HEK293T (cell line): ENCODE data around the gene POGK.

Source experiments
- BHLHE40 ChIP-seq: fragments of 450-650 bp; IDR thresholded peaks from 2 replicates; pipeline ENCODE4 v1.6.1; 2016; ENCODE audit warnings: mild to moderate bottlenecking, moderate library complexity, borderline replicate concordance
- ELF4 ChIP-seq: fragments of 450-650 bp; IDR thresholded peaks from 2 replicates; pipeline ENCODE4 v1.6.1; 2017; ENCODE audit warnings: antibody characterized with exemption
- FOXK2 ChIP-seq: fragments of 450-650 bp; IDR thresholded peaks from 2 replicates; pipeline ENCODE4 v1.6.1; 2016; ENCODE audit warnings: mild to moderate bottlenecking
- FOXM1 ChIP-seq: fragments of 450-650 bp; IDR thresholded peaks from 2 replicates; pipeline ENCODE4 v1.6.1; 2017; ENCODE audit warnings: mild to moderate bottlenecking, borderline replicate concordance
- NFRKB ChIP-seq: fragments of 450-650 bp; IDR thresholded peaks from 2 replicates; pipeline ENCODE4 v1.6.1; 2016; ENCODE audit warnings: mild to moderate bottlenecking, moderate library complexity
- SP1 ChIP-seq: fragments of 450-650 bp; IDR thresholded peaks from 2 replicates; pipeline ENCODE4 v1.6.1; 2017
- SUZ12 ChIP-seq: fragments of 450-650 bp; IDR thresholded peaks from 2 replicates; pipeline ENCODE4 v1.6.1; 2016; ENCODE audit warnings: mild to moderate bottlenecking
- ZNF384 ChIP-seq: fragments of 450-650 bp; IDR thresholded peaks from 2 replicates; pipeline ENCODE4 v1.6.1; 2016
- TF ChIP-seq, protein P1 (sequence below): fragments of 450-650 bp; IDR thresholded peaks from 2 replicates; pipeline ENCODE4 v1.6.1; 2016

DNA sequence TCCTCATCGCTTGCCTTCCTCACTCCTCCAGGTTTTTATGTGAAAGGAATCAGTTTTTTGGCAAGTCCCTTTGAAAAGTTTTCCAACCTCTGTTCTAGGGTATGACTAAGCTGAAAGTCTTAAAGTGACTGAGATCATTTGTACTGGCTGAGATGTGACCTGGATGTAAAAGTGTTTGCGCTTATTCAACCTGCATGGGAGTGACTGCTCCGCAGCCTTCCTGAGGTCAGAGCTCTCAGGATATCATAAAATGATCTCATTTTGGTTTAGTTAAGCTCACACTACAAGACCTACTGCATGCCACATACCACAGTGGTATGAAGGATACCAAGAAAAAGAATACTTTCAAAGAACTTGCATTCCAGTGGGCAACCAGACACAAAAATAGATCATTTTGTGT lies 66.6 kb downstream of the POGK start:
- TF ChIP-seq BHLHE40 (no peak), SUZ12 (no peak), FOXK2 (no peak), NFRKB (no peak), FOXM1 (no peak), SP1 (no peak), ELF4 (no peak), ZNF384 (no peak)
- TF ChIP-seq, protein P1, sequence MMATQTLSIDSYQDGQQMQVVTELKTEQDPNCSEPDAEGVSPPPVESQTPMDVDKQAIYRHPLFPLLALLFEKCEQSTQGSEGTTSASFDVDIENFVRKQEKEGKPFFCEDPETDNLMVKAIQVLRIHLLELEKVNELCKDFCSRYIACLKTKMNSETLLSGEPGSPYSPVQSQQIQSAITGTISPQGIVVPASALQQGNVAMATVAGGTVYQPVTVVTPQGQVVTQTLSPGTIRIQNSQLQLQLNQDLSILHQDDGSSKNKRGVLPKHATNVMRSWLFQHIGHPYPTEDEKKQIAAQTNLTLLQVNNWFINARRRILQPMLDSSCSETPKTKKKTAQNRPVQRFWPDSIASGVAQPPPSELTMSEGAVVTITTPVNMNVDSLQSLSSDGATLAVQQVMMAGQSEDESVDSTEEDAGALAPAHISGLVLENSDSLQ: no peak
